ENCODE measurements around the gene MYO3B. TPM values are rescaled to one million over a fixed set of nuclear protein-coding genes. Genes with fewer than 3 reads are reported as not detected.

MYO3B gene
- total and polyA plus RNA-seq, 2 of the 8 experiments (the other 6 are each of a cell fraction or from before 2014, with no cell fraction given): 0.17 to 0.19 TPM

DNA sequence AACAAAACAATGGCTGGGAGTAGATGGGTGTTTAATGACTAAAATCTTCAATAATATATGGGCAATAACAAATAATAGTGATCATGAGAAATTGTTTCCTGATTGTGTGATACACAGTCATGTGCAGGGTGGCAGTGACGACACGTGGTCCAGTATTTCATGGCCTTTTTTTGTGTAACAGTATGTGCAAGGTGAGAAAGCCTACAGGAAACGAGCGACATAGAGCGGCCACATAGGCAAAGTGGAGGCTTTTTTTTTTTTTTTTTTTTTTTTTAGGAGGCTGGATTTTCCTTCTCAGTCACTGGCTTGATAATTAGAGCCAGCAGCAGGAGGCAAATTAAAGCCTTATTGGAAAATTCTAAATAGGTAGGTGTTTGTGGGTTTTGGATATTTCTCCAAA is 123.7 kb downstream of the MYO3B start:
- WGBS, 2 experiments (ENCODE audit: extremely low coverage in 1 of 2, insufficient coverage in 1 of 2, insufficient read length in 1 of 2, insufficient replicate concordance in 2 of 2, low coverage in 1 of 2, low lambda C conversion rate in 2 of 2, missing lambda C conversion rate in 1 of 2): 85% methylated on average over 5 of the region's 5 CpGs; no CpG with 5 or more reads in 1 of the 2 experiments
- Histone ChIP-seq H3K79me2 (ENCODE audit: control insufficient read depth in 1 of 2, insufficient read depth in 2 of 2, low read length in 2 of 2) (no peaks in the 10 kb centered on the region), H4K8ac (ENCODE audit: extremely low read depth, insufficient read depth, low read length) (no peak overlapping the region), H2BK12ac (ENCODE audit: low read depth, low read length) (no peak overlapping the region), H3K4me1 (replicated peaks in 1 of 4; ENCODE audit: control insufficient read depth in 3 of 4, insufficient read depth in 4 of 4, low read length in 3 of 4) (no peaks in the 10 kb centered on the region), H3K4me2 (ENCODE audit: insufficient read depth in 1 of 2, low read depth in 2 of 2, low read length in 2 of 2) (no peak overlapping the region), H2AFZ (ENCODE audit: low read length) (0 out of 2 replicates have a peak overlapping the region, but pooled peaks have one; percentile 3), H4K91ac (replicated peaks; ENCODE audit: insufficient read length, low read length) (no peak overlapping the region), H3K18ac (ENCODE audit: extremely low read depth, low read length) (0 out of 2 replicates have a peak overlapping the region, but pooled peaks have one; percentile 39), H3K4ac (replicated peaks; ENCODE audit: insufficient read length, low read depth, low read length) (no peak overlapping the region), H2BK15ac (ENCODE audit: low read length) (no peak overlapping the region), H2BK120ac (replicated peaks; ENCODE audit: low read depth, low read length) (no peak overlapping the region), H2BK5ac (ENCODE audit: low read depth, low read length) (no peak overlapping the region), H3K4me3 (ENCODE audit: extremely low read depth in 1 of 4, insufficient read depth in 2 of 4, low read depth in 3 of 4, low read length in 4 of 4) (no peak overlapping the region), H4K20me1 (replicated peaks in 1 of 2; ENCODE audit: control insufficient read depth in 1 of 2, insufficient read depth in 2 of 2, low read length in 2 of 2) (no peaks in the 10 kb centered on the region), H2BK20ac (ENCODE audit: low read length) (no peak overlapping the region), H3K14ac (ENCODE audit: insufficient read length) (no peak overlapping the region), H3K9me3 (ENCODE audit: insufficient read depth in 2 of 2, low read depth in 1 of 2, low read length in 1 of 2) (no peaks in the 10 kb centered on the region), H3K27ac (ENCODE audit: low read depth, low read length) (no peak overlapping the region), H2AK5ac (ENCODE audit: low read depth, low read length) (no peak overlapping the region), H4K5ac (ENCODE audit: insufficient read length, low read depth, low read length) (no peak overlapping the region), H3K23ac (ENCODE audit: insufficient read length) (no peak overlapping the region), H3K79me1 (ENCODE audit: low read depth, low read length) (no peaks in the 10 kb centered on the region), H3K23me2 (ENCODE audit: low read depth, low read length) (no peaks in the 10 kb centered on the region), H3K9ac (replicated peaks in 1 of 4; ENCODE audit: extremely low read depth in 1 of 4, low read depth in 3 of 4, low read length in 3 of 4) (no peak overlapping the region), H3K27me3 (replicated peaks in 1 of 4; ENCODE audit: control insufficient read depth in 3 of 4, extremely low read depth in 1 of 4, insufficient read depth in 3 of 4, low read length in 3 of 4) (no peaks in the 10 kb centered on the region), H3K36me3 (ENCODE audit: control insufficient read depth in 2 of 4, insufficient read depth in 4 of 4, low read length in 3 of 4) (no peaks in the 10 kb centered on the region), H3K56ac (replicated peaks; ENCODE audit: insufficient read length, low read depth, low read length) (no peak overlapping the region)
- DNase-seq (ENCODE audit: low read depth in 1 of 2, low spot score in 2 of 2): no peak
- ChIA-PET CTCF (ENCODE audit: partially characterized antibody) (interaction anchor here (0.7 to 2.0 kb wide), 2 partner anchors 9 to 59 kb away, joined by 3 to 7 read pairs; no protein-coding TSS in a partner anchor), POLR2A (ENCODE audit: partially characterized antibody) (no interaction called here)
- FAIRE-seq: no peak
- TF ChIP-seq BACH1 (IDR thresholded peaks at IDR 0.05; ENCODE audit: low read length): no peak
- TF ChIP-seq CEBPB (IDR thresholded peaks at IDR 0.05; ENCODE audit: low read depth, low read length): no peak
- TF ChIP-seq GABPA (IDR thresholded peaks at IDR 0.05; ENCODE audit: borderline replicate concordance, insufficient read depth, low read length): no peak
- TF ChIP-seq SP4 (IDR thresholded peaks at IDR 0.05; ENCODE audit: low read length): no peak
- no peak for TF ChIP-seq RBBP5 (IDR thresholded peaks at IDR 0.05; ENCODE audit: borderline replicate concordance, low read depth, low read length)
- TF ChIP-seq EGR1 (IDR thresholded peaks at IDR 0.05; ENCODE audit: borderline replicate concordance, low read depth, low read length): no peak
- TF ChIP-seq JUND (IDR thresholded peaks at IDR 0.05; ENCODE audit: low read length): no peak
- no peak for TF ChIP-seq TAF7 (optimal IDR thresholded peaks at IDR 0.05; ENCODE audit: borderline replicate concordance, low read depth, low read length)
- TF ChIP-seq POLR2AphosphoS5 (IDR thresholded peaks at IDR 0.05; ENCODE audit: low read depth, low read length): no peak
- TF ChIP-seq HDAC2 (IDR thresholded peaks at IDR 0.05; ENCODE audit: borderline replicate concordance in 1 of 2, low read depth in 2 of 2, low read length in 2 of 2): no peak
- TF ChIP-seq, protein P1, sequence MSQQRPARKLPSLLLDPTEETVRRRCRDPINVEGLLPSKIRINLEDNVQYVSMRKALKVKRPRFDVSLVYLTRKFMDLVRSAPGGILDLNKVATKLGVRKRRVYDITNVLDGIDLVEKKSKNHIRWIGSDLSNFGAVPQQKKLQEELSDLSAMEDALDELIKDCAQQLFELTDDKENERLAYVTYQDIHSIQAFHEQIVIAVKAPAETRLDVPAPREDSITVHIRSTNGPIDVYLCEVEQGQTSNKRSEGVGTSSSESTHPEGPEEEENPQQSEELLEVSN (IDR thresholded peaks at IDR 0.05): no peak
- no peak for TF ChIP-seq MAFK (IDR thresholded peaks at IDR 0.05; ENCODE audit: low read depth, low read length)
- no peak for TF ChIP-seq JUN (IDR thresholded peaks at IDR 0.05; ENCODE audit: low read depth, low read length)
- no peak for TF ChIP-seq KDM4A (IDR thresholded peaks at IDR 0.05; ENCODE audit: low read depth, low read length, severe bottlenecking)
